Measurements from ENCODE around the gene DLEC1. TPM values are rescaled to one million over a fixed set of nuclear protein-coding genes. Genes with fewer than 3 reads are reported as not detected.
A peak's percentile ranks its signal among the peaks of the same experiment; 100 is the strongest.

Gene DLEC1
- total RNA-seq, 4 donors from 2014 or later: 0.20 to 4.1 (median 1.4) TPM

DNA sequence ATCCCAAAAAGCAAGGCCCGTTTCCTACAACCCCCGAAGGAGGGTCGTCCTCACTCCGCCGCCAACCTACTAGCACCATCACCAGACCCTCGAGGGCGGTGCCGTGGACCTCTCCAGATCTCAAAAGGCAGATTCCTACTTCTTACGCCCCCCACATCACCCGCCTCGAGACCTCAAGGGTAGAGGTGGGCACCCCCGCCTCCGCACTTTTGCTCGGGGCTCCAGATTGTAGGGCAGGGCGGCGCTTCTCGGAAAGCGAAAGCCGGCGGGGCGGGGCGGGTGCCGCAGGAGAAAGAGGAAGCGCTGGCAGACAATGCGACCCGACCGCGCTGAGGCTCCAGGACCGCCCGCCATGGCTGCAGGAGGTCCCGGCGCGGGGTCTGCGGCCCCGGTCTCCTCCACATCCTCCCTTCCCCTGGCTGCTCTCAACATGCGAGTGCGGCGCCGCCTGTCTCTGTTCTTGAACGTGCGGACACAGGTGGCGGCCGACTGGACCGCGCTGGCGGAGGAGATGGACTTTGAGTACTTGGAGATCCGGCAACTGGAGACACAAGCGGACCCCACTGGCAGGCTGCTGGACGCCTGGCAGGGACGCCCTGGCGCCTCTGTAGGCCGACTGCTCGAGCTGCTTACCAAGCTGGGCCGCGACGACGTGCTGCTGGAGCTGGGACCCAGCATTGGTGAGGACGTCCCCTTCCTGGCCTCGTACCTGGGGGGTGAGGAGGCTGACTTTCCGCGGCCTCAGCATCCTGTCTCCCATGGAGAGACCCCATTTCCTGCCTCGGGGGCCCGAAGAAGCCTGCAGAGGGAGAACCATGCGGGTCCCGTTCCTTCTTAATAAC is 99.6 kb downstream of the DLEC1 start, which contains the start of gene MYD88:
Gene MYD88 (plus strand): TSS at position 313 of the 842 bp plus-strand sequence. CDS start 40 bp downstream, at position 353.
- intact Hi-C loops (cut with DNase I; ENCODE audit: low total_unique reads) (no loop called here), in situ Hi-C loops (cut with MboI; ENCODE audit: low pct_ligation_motif_present in 1 of 4, low pct_unique_long_range_greater_than_20kb in 1 of 4, low sequenced_read_pairs in 3 of 4) (loop anchor here in 2 of 4 donors (25.0 kb wide), 2 partner anchors 324 to 349 kb away; partner anchors contain the start of genes ACVR2B (in 1 of the 2) and EXOG (in 1 of the 2))
- H3K27ac ChIP-seq: peak within 1 kb of the TSS; percentile 91 to 97 (median 95)
- DNase-seq: peak; percentile 92
- H3K4me3 ChIP-seq: peak within 1 kb of the TSS; percentile 58 to 97 (median 72)
- no peaks in the 10 kb centered on the region for H3K9me3 ChIP-seq
- peaks cover 33 to 49% (median 44%) of the 10 kb centered on the region in 4 donors for H3K4me1 ChIP-seq
- H3K36me3 ChIP-seq: peaks cover 0 to 9% (median 3%) of the 10 kb centered on the region in 4 donors
- 0 to 1% methylated on average over 5 to 61 of the region's 65 CpGs for WGBS, 2 donors (ENCODE audit: low coverage in 1 of 2)
- H3K27me3 ChIP-seq: no peaks in the 10 kb centered on the region
- TF ChIP-seq EP300 (IDR thresholded peaks at IDR 0.05; ENCODE audit: low read depth) (no peak), POLR2A (IDR thresholded peaks at IDR 0.05) (peak; percentile 91), POLR2AphosphoS5 (IDR thresholded peaks at IDR 0.05) (peak; percentile 79 to 88 (median 86))
- TF ChIP-seq, protein P1, sequence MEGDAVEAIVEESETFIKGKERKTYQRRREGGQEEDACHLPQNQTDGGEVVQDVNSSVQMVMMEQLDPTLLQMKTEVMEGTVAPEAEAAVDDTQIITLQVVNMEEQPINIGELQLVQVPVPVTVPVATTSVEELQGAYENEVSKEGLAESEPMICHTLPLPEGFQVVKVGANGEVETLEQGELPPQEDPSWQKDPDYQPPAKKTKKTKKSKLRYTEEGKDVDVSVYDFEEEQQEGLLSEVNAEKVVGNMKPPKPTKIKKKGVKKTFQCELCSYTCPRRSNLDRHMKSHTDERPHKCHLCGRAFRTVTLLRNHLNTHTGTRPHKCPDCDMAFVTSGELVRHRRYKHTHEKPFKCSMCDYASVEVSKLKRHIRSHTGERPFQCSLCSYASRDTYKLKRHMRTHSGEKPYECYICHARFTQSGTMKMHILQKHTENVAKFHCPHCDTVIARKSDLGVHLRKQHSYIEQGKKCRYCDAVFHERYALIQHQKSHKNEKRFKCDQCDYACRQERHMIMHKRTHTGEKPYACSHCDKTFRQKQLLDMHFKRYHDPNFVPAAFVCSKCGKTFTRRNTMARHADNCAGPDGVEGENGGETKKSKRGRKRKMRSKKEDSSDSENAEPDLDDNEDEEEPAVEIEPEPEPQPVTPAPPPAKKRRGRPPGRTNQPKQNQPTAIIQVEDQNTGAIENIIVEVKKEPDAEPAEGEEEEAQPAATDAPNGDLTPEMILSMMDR (IDR thresholded peaks at IDR 0.05): no peak

DNA sequence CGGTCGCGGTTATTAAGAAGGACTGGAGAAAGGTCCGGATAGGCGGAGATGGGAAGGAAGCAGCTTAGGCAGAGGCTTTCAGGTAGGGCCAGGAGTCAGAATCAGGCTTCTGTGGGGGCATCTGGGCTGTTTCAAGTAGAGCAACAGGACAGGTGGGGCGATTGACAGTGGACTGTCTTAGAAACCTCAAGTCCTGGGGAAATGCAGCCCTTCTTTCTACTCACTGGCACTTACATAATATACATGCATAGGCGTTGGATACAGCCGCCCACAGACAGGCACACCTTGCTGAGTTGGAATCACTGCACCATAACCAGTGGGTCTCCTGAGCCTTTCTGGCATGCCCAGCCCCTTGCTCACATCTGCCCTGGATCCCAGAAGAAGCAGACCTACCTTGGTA is 100.2 kb downstream of the DLEC1 start:
- WGBS, 2 donors (ENCODE audit: low coverage in 1 of 2): 3% methylated on average over 8 of the region's 8 CpGs; no CpG with 5 or more reads in 1 of the 2 donors
- intact Hi-C loops (cut with DNase I; ENCODE audit: low total_unique reads): no loop called here
- Histone ChIP-seq H3K4me3 (peak overlapping the region; percentile 58 to 97 (median 72)), H3K36me3 (peaks cover 0 to 9% (median 3%) of the 10 kb centered on the region in 4 donors), H3K4me1 (peaks cover 27 to 43% (median 38%) of the 10 kb centered on the region in 4 donors), H3K27me3 (no peaks in the 10 kb centered on the region), H3K9me3 (no peaks in the 10 kb centered on the region), H3K27ac (peak overlapping the region; percentile 91 to 97 (median 95))
- in situ Hi-C loops (cut with MboI; ENCODE audit: low pct_ligation_motif_present in 1 of 4, low pct_unique_long_range_greater_than_20kb in 1 of 4, low sequenced_read_pairs in 3 of 4): loop anchor here in 2 of 4 donors (25.0 kb wide), 2 partner anchors 323 to 348 kb away; partner anchors contain the start of genes ACVR2B (in 1 of the 2) and EXOG (in 1 of the 2)
- TF ChIP-seq, protein P1 (IDR thresholded peaks at IDR 0.05): no peak
- TF ChIP-seq POLR2A (IDR thresholded peaks at IDR 0.05): no peak
- DNase-seq: no peak

DNA sequence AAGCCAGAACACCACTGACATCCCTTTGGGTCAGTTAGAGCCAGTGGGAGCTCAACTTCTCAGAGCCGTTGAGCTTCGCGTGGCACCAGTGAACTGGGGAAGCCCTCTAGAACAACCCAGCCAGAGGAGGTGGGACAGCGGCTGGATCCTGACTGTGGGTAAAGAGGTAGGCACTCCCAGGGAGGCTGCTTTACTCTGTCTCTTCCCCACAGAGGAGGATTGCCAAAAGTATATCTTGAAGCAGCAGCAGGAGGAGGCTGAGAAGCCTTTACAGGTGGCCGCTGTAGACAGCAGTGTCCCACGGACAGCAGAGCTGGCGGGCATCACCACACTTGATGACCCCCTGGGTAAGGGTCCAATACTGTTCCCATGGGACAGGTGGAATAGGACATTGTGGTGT is 100.6 kb downstream of the DLEC1 start:
- Histone ChIP-seq H3K36me3 (peaks cover 0 to 9% (median 3%) of the 10 kb centered on the region in 4 donors), H3K4me3 (peak overlapping the region in 3 of 4 donors; percentile 62 to 97 (median 81)), H3K9me3 (no peaks in the 10 kb centered on the region), H3K27ac (peak overlapping the region in 3 of 4 donors; percentile 93 to 97 (median 97)), H3K27me3 (no peaks in the 10 kb centered on the region), H3K4me1 (peaks cover 22 to 38% (median 34%) of the 10 kb centered on the region in 4 donors)
- intact Hi-C loops (cut with DNase I; ENCODE audit: low total_unique reads): no loop called here
- DNase-seq: no peak
- WGBS, 2 donors (ENCODE audit: low coverage in 1 of 2): 86 to 100% methylated on average over 3 to 6 of the region's 7 CpGs
- in situ Hi-C loops (cut with MboI; ENCODE audit: low pct_ligation_motif_present in 1 of 4, low pct_unique_long_range_greater_than_20kb in 1 of 4, low sequenced_read_pairs in 3 of 4): loop anchor here in 2 of 4 donors (25.0 kb wide), 2 partner anchors 323 to 348 kb away; partner anchors contain the start of genes ACVR2B (in 1 of the 2) and EXOG (in 1 of the 2)
- TF ChIP-seq, protein P1 (IDR thresholded peaks at IDR 0.05): no peak
- TF ChIP-seq POLR2A (IDR thresholded peaks at IDR 0.05) (no peak), POLR2AphosphoS5 (IDR thresholded peaks at IDR 0.05) (no peak), EP300 (IDR thresholded peaks at IDR 0.05; ENCODE audit: low read depth) (no peak)
